HG03135 (cell line): ENCODE data around the gene G0S2.

Experiments
- ATAC-seq: cut with Tn5 transposase; IDR thresholded peaks from one replicate; pipeline ENCODE4 v1.9.1; 2021; ENCODE audit warnings: mild to moderate bottlenecking, moderate library complexity; ENCODE audit not compliant: unreplicated experiment

G0S2 gene

GRCh38 chr1:209648346-209648745 lies 26.9 kb upstream of the G0S2 start:
- no peak for ATAC-seq

GRCh38 chr1:209648931-209649776 lies 26.1 kb upstream of the G0S2 start:
- ATAC-seq: no peak

GRCh38 chr1:209650454-209650853 lies 24.8 kb upstream of the G0S2 start:
- no peak for ATAC-seq

GRCh38 chr1:209651138-209651587 lies 24.0 kb upstream of the G0S2 start:
- peak; percentile 66 for ATAC-seq

GRCh38 chr1:209652121-209652735 lies 23.0 kb upstream of the G0S2 start, which contains the start of gene LAMB3:
Gene LAMB3, minus strand, starts transcription at chr1:209652425. Its CDS starts 1,481 bp downstream, at chr1:209650944.
- ATAC-seq: no peak

GRCh38 chr1:209652873-209653401 lies 22.3 kb upstream of the G0S2 start:
- no peak for ATAC-seq

GRCh38 chr1:209653915-209654351 lies 21.3 kb upstream of the G0S2 start:
- ATAC-seq: peak; percentile 41

GRCh38 chr1:209655411-209656231 lies 19.6 kb upstream of the G0S2 start:
- ATAC-seq: no peak

GRCh38 chr1:209657140-209657879 lies 17.9 kb upstream of the G0S2 start:
- no peak for ATAC-seq

GRCh38 chr1:209657918-209658317 lies 17.3 kb upstream of the G0S2 start:
- ATAC-seq: no peak

GRCh38 chr1:209659909-209660308 lies 15.3 kb upstream of the G0S2 start:
- no peak for ATAC-seq

- ATAC-seq: no peak
These were observed 14.1 kb upstream of the G0S2 start for GRCh38 chr1:209661071-209661470.

GRCh38 chr1:209662879-209663327 lies 12.3 kb upstream of the G0S2 start:
- ATAC-seq: no peak

GRCh38 chr1:209667103-209667502 lies 8.1 kb upstream of the G0S2 start:
- no peak for ATAC-seq

GRCh38 chr1:209667708-209668107 lies 7.5 kb upstream of the G0S2 start:
- no peak for ATAC-seq

GRCh38 chr1:209670441-209671082 lies 4.7 kb upstream of the G0S2 start:
- no peak for ATAC-seq

GRCh38 chr1:209672705-209673630 lies 2.2 kb upstream of the G0S2 start:
- ATAC-seq: peak; percentile 86

GRCh38 chr1:209673631-209674417 lies 1.4 kb upstream of the G0S2 start:
- no peak for ATAC-seq
